Calu3 (cell line): ENCODE results near the gene SPESP1. TPM values are rescaled to one million over a fixed set of nuclear protein-coding genes. Genes with fewer than 3 reads are reported as not detected.

Experiments used
- BruUV-seq: library from RNA; stranded (reverse); fragments of 400-500 nt; replicated peaks from 2 replicates; lab custom pipeline; 2021; lab: Mats Ljungman, UMichigan
- CTCF ChIA-PET: fragments of 300-600 bp; sonication (Branson Sonifier 250); formaldehyde crosslinking; loops from one replicate; lab custom pipeline; 2022; ENCODE audit warnings: antibody characterized with exemption; lab: Charles Lee
- DNase-seq: peaks from one replicate; pipeline ENCODE4 v3.0.0; 2022
- H3K27ac Mint-ChIP-seq: one replicate; pipeline ENCODE4 v1.8.0; 2022; ENCODE audit warnings: mixed read lengths; ENCODE audit not compliant: unreplicated experiment
- H3K27me3 Mint-ChIP-seq: one replicate; pipeline ENCODE4 v1.8.0; 2022; ENCODE audit warnings: mixed read lengths; ENCODE audit not compliant: unreplicated experiment
- H3K36me3 Mint-ChIP-seq: one replicate; pipeline ENCODE4 v1.8.0; 2022; ENCODE audit warnings: mild to moderate bottlenecking, moderate library complexity, mixed read lengths; ENCODE audit not compliant: insufficient read depth, unreplicated experiment
- H3K4me1 Mint-ChIP-seq: one replicate; pipeline ENCODE4 v1.8.0; 2022; ENCODE audit warnings: mild to moderate bottlenecking, low read depth, mixed read lengths; ENCODE audit not compliant: unreplicated experiment
- H3K4me3 Mint-ChIP-seq: one replicate; pipeline ENCODE4 v1.8.0; 2022; ENCODE audit warnings: mild to moderate bottlenecking, low read depth, moderate library complexity, mixed read lengths; ENCODE audit not compliant: unreplicated experiment
- H3K9me3 Mint-ChIP-seq: one replicate; pipeline ENCODE4 v1.8.0; 2022; ENCODE audit warnings: low read depth, mixed read lengths; ENCODE audit not compliant: unreplicated experiment
- intact Hi-C: fragments of 100-400 bp; cut with micrococcal nuclease; formaldehyde crosslinking; loops from one replicate; pipeline ENCODE4 v1.10.0; 2022; ENCODE audit not compliant: unreplicated experiment
- total RNA-seq: library from RNA; stranded (reverse); gene quantifications from 2 replicates; pipeline ENCODE4 v1.2.3, GENCODE V29; 2022
- TF ChIP-seq, protein P1 (sequence below): fragments of 200-600 bp; IDR thresholded peaks from one replicate; pipeline ENCODE4 v1.8.0; 2022; ENCODE audit warnings: antibody characterized with exemption; ENCODE audit not compliant: unreplicated experiment

The SPESP1 gene
- total RNA-seq, 1 experiment from 2014 or later = not detected

DNA sequence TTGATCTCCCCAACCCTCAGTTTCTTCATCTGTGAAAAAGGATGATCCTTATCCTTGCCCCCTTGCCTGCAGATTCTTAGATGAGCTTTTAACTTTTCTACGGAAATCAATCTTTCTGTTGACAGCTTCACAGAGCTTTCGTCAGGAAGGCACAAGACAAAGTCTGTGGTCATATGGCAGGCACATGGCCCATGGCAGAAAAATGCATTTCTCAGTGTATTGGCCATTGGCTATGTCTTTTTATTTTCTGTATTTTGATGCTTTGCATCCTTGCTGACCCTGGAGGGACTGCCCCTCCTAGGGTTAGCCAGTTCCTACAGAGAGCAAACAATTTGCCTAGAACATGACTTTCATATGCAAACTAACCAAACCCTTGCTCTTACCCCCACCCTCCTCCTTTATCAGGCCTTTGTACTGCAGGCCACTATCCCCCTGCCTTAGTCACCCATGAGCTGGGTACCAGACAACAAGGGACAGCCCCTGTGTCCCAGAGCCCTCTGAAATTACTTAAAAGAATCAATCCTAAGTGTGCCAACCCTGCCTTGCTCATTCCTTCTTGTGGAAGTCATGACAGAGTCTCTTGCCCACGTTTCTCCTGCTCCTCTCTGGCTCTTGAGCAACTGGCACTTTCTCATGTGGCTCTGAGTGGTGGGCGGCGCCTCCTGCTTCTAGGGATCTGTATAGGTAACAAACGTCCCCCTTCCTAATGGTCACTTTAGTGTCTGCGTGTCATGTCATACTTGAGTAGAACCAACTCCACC is 60.1 kb downstream of the SPESP1 start:
- Mint-ChIP-seq H3K36me3 (no peaks in the 10 kb centered on the region), H3K9me3 (no peaks in the 10 kb centered on the region), H3K4me1 (no peaks in the 10 kb centered on the region), H3K4me3 (no peak overlapping the region), H3K27ac (no peak overlapping the region), H3K27me3 (peaks cover 95% of the 10 kb centered on the region)
- intact Hi-C loops = no loop called here
- no peak for DNase-seq
- BruUV-seq = no TSS peak
- CTCF ChIA-PET = interaction anchor here (1.2 kb wide), 1 partner anchor 41 kb away, joined by 3 read pairs; no protein-coding TSS in a partner anchor
- TF ChIP-seq, protein P1, sequence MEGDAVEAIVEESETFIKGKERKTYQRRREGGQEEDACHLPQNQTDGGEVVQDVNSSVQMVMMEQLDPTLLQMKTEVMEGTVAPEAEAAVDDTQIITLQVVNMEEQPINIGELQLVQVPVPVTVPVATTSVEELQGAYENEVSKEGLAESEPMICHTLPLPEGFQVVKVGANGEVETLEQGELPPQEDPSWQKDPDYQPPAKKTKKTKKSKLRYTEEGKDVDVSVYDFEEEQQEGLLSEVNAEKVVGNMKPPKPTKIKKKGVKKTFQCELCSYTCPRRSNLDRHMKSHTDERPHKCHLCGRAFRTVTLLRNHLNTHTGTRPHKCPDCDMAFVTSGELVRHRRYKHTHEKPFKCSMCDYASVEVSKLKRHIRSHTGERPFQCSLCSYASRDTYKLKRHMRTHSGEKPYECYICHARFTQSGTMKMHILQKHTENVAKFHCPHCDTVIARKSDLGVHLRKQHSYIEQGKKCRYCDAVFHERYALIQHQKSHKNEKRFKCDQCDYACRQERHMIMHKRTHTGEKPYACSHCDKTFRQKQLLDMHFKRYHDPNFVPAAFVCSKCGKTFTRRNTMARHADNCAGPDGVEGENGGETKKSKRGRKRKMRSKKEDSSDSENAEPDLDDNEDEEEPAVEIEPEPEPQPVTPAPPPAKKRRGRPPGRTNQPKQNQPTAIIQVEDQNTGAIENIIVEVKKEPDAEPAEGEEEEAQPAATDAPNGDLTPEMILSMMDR = no peak

DNA sequence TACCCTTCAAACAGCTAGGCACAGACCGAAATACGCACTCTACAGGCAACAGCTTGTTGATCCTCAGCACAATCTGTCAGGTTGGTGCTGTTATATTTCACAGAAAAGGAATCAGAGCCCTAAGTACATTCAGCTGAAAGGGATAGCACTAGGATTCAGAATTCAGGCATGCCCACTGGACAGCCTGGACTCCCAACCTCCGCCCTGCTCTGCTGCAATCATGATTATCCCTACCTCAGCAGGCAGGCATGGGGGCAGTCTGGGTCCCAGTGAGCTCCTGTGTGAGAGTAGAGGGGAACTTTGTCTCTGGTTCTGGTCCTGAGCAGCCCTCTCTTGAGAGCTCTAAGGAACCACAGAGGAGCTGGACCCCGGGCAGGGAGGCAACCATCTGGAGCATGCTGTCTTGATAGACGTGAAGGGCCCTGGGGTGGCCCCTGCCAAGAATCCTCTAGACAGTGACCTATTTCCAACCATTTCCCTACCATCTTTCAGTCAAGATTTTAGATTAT is 60.7 kb downstream of the SPESP1 start:
- H3K4me3 Mint-ChIP-seq = no peak overlapping the region
- DNase-seq = no peak
- no peaks in the 10 kb centered on the region for H3K4me1 Mint-ChIP-seq
- peaks cover 93% of the 10 kb centered on the region for H3K27me3 Mint-ChIP-seq
- no peak overlapping the region for H3K27ac Mint-ChIP-seq
- intact Hi-C loops = no loop called here
- H3K9me3 Mint-ChIP-seq = no peaks in the 10 kb centered on the region
- no TSS peak for BruUV-seq
- H3K36me3 Mint-ChIP-seq = no peaks in the 10 kb centered on the region
- TF ChIP-seq, protein P1 = no peak
- CTCF ChIA-PET = interaction anchor here (1.2 to 1.4 kb wide), 2 partner anchors 40 to 43 kb away, joined by 3 read pairs; no protein-coding TSS in a partner anchor

DNA sequence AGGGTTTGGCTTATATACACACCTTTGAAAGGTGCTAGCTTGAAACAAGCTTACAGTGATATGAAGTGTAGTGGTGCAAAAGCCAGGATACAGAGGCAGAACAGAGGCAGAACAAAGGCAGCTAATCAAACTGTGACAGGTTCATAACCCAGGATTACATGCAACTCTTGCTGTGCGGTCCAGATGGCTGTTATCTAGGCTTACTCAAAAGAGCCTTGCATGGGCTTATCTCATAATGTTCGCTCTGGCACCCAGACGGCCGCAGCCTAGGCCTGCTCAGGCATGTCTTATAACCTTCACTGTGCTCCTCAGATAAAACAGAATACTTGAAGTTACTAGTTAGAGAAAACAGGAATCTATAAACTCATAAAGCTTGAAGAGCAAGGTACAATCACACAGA is 61.4 kb downstream of the SPESP1 start:
- Mint-ChIP-seq H3K4me3 (no peak overlapping the region), H3K36me3 (no peaks in the 10 kb centered on the region), H3K4me1 (no peaks in the 10 kb centered on the region), H3K27me3 (peaks cover 89% of the 10 kb centered on the region), H3K27ac (no peak overlapping the region), H3K9me3 (no peaks in the 10 kb centered on the region)
- CTCF ChIA-PET = interaction anchor here (1.4 kb wide), 1 partner anchor 42 kb away, joined by 3 read pairs; no protein-coding TSS in a partner anchor
- no TSS peak for BruUV-seq
- intact Hi-C loops = no loop called here
- no peak for DNase-seq
- TF ChIP-seq, protein P1 = no peak

DNA sequence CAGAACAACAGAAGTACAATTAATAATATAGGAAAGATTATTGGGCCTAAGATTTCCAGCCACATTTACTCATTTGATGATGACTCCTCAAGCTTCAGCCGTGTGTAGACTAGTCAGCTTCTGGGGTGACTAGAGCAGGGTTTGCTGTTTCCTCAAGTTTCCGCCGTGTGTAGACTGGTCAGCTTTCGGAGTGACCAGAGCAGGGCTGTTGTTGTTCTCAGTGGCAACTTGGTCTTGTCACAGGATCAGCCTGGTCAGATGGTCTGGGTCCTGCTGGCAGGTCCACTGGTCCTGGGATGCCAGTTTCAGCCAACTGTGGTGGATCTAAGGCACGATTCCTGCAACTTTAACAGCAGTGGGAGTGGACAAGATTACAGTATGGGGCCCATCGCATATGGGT is 62.4 kb downstream of the SPESP1 start:
- TF ChIP-seq, protein P1 = no peak
- no peak overlapping the region for H3K4me3 Mint-ChIP-seq
- no peaks in the 10 kb centered on the region for H3K9me3 Mint-ChIP-seq
- no peaks in the 10 kb centered on the region for H3K36me3 Mint-ChIP-seq
- CTCF ChIA-PET = no interaction called here
- BruUV-seq = no TSS peak
- intact Hi-C loops = no loop called here
- H3K4me1 Mint-ChIP-seq = no peaks in the 10 kb centered on the region
- DNase-seq = no peak
- H3K27ac Mint-ChIP-seq = no peak overlapping the region
- peaks cover 89% of the 10 kb centered on the region for H3K27me3 Mint-ChIP-seq
